Effector memory CD4-positive, alpha-beta T cell (primary cell): ENCODE results near the gene SERPIND1.

Experiments
- DNase-seq, 3 donors: peaks; one replicate each; pipeline ENCODE4 v3.0.0-alpha.2; 2020
- H3K27ac ChIP-seq: 2 replicates; pipeline ENCODE4 v1.7.0; 2013; ENCODE audit warnings: mild to moderate bottlenecking, low read length, moderate library complexity; ENCODE audit not compliant: insufficient read depth, poor library complexity, severe bottlenecking
- H3K27me3 ChIP-seq: replicated peaks from 2 replicates; pipeline ENCODE4 v1.7.0; 2013; ENCODE audit warnings: mild to moderate bottlenecking, low read length; ENCODE audit not compliant: insufficient read depth, control insufficient read depth, poor library complexity, severe bottlenecking
- H3K36me3 ChIP-seq: 2 replicates; pipeline ENCODE4 v1.7.0; 2013; ENCODE audit warnings: mild to moderate bottlenecking, low read length, moderate library complexity; ENCODE audit not compliant: control insufficient read depth, insufficient read depth
- H3K4me1 ChIP-seq: 2 replicates; pipeline ENCODE4 v1.7.0; 2013; ENCODE audit warnings: low read length, mild to moderate bottlenecking; ENCODE audit not compliant: control insufficient read depth, insufficient read depth, poor library complexity, severe bottlenecking
- H3K4me3 ChIP-seq: 2 replicates; pipeline ENCODE4 v1.7.0; 2013; ENCODE audit warnings: low read length, low read depth, mild to moderate bottlenecking; ENCODE audit not compliant: insufficient read depth, poor library complexity, severe bottlenecking
- H3K9me3 ChIP-seq: 2 replicates; pipeline ENCODE4 v1.7.0; 2013; ENCODE audit warnings: mild to moderate bottlenecking, low read length, moderate library complexity; ENCODE audit not compliant: control insufficient read depth

SERPIND1 gene

DNA sequence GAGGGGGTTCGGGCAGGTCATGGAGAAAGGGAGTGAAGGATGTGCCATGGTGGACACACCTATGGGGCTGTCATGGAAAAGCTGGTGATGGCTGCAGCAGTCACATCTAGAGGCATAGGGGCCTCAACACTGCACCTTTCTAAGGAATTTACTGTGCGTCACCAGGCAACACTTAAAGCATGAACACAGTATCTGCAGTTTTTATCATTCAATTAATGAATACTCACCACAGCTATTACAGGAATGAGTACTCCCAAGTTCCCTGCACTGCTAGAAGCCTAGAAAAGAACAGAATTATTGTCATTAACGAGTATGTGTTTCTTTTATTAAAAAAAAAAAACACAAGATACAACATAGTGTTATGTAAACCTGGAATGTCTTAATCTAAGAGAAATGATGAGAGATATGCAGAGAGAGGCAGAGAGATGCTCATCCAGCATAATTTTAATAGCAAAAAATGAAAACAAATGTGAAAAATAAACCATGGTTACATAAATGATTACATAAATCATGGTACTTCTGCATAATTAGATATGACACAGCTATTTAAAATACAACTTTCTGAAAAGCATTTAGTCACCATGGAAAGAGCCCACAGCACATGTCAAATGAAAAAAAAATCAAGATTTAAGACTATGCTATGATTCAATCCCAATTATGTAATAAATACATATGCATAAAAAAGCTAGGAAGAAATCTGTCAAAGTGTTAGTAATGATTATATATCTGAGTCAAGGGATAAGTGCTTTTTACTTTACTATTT, 19.2 kb downstream of the SERPIND1 start:
- Histone ChIP-seq H3K27ac (no peak overlapping the region), H3K27me3 (no peaks in the 10 kb centered on the region), H3K4me3 (no peak overlapping the region), H3K9me3 (no peaks in the 10 kb centered on the region), H3K36me3 (peaks cover 55% of the 10 kb centered on the region), H3K4me1 (no peaks in the 10 kb centered on the region)
- DNase-seq, result no peak

DNA sequence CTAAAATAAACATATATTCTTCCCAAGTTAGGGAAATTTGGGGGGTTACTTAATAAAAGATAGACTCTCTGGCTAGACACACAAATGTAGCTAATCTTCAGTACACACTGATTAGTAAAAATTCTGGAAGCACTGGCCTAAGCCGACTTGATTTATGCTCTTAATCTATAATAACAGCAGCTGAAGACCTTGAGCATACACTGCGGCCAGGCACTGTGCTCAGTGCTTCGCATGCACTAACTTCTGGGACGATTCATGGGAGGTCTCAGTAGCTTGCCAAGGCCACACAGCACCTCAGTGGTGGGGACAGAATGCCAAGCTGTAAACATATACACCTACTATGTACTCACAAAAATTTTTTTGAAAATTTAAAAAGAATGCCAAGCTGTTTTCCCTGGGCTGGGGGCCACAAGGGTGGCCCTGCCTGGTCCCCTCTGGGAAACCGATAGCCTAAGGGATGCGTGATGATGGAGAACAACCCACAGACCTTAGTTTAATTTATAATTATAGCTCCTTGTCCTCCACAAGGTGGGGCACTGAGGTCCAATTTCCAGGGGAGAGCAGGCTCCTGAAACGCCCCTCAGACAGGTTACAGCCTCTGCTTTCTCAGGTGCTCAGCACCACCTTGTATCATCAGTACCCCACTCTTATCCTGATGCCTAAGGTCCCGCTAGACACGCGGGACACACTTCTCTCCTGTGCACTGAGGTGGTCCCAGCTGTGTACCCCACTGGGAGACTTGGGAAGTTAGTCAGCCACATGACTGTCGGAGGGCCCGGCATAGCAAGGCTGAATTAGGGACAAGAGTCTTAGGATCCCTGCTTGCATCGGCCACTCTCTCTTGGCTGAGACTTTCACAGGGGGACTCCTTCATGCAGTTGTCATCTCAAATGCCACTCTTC, 20.1 kb downstream of the SERPIND1 start:
- Histone ChIP-seq H3K27me3 (no peaks in the 10 kb centered on the region), H3K27ac (no peak overlapping the region), H3K9me3 (no peaks in the 10 kb centered on the region), H3K4me3 (no peak overlapping the region), H3K36me3 (peaks cover 53% of the 10 kb centered on the region), H3K4me1 (no peaks in the 10 kb centered on the region)
- DNase-seq, result no peak

DNA sequence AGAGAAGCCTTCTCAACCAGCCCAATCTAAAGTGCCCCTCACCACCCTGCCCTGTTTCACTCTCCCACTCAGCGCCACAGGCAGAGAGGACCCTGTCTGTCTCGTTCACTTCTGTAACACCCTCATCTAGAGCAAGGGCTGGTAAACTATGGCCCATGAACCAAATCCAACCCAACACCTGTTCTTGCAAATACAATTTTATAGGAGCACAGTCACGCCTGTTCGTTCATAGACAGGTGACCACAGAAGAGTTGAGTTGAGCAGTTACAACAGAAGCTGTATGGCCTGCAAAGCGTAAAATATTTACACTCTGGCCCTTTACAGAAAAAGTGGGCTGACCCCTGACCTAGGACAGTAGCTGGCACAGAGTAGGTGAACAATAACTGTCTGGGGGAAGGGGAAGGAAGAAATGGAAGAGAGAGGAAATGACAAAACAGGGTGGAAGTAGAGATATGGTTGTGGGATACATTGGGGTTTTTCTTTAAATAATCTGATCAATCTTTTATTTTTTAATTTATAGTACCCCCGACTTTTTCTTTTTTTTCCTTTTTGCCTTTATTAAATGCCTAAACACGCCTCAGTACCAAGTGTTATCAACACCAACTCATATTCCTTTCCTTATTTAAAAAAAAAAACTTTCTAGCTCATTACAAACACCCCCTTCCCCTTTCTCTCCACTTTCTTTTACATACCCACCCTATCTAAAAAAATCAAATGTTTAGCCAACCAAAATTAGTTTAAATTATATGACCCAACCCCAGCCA, 20.9 kb downstream of the SERPIND1 start:
- DNase-seq, result no peak
- Histone ChIP-seq H3K4me1 (no peaks in the 10 kb centered on the region), H3K27ac (no peak overlapping the region), H3K4me3 (no peak overlapping the region), H3K27me3 (no peaks in the 10 kb centered on the region), H3K36me3 (peaks cover 61% of the 10 kb centered on the region), H3K9me3 (no peaks in the 10 kb centered on the region)

DNA sequence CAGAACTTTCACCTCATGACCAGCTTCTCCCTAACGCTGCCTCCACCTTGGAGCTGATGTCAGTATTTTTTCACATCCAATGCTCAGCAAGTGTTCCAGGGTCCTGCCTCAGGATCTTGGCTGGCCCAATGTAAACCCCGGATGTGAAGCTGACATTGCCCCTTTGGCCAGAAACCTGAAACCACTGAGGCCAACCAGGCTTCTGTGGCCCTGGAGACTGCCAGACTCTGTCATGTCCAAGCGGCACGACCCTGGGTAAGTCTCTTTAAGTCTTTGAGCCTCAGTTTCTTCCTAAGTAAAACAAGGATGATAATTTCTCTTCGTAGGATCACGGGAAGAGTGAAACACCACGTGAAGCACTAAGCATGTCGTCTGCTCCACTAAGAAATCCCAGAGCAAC, 22.8 kb downstream of the SERPIND1 start:
- no peak for DNase-seq
- H3K27ac ChIP-seq, result no peak overlapping the region
- H3K4me1 ChIP-seq, result no peaks in the 10 kb centered on the region
- H3K36me3 ChIP-seq, result peaks cover 67% of the 10 kb centered on the region
- H3K9me3 ChIP-seq, result no peaks in the 10 kb centered on the region
- no peak overlapping the region for H3K4me3 ChIP-seq
- H3K27me3 ChIP-seq, result no peaks in the 10 kb centered on the region

DNA sequence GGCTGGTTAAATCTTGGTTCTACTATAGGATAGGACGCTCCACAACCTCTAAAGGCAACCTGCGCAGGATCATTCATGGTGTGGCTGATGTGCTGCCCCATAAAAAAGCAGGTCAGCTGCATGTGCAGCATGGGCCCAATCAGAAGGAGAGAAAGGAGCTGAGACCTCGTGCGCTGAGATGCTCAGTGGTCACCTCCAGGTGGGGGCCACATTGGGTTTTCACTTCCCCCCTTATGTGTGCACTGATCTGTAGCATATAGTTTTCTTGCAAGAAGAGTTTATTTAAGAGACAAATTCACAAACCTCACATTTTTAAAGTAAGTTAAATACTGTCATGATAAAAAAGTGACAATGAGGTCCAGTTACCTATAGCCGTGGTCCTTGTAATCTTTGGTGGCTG, 24.3 kb downstream of the SERPIND1 start:
- Histone ChIP-seq H3K9me3 (no peaks in the 10 kb centered on the region), H3K27me3 (no peaks in the 10 kb centered on the region), H3K36me3 (peaks cover 69% of the 10 kb centered on the region), H3K4me1 (no peaks in the 10 kb centered on the region), H3K4me3 (no peak overlapping the region), H3K27ac (no peak overlapping the region)
- DNase-seq, result no peak

DNA sequence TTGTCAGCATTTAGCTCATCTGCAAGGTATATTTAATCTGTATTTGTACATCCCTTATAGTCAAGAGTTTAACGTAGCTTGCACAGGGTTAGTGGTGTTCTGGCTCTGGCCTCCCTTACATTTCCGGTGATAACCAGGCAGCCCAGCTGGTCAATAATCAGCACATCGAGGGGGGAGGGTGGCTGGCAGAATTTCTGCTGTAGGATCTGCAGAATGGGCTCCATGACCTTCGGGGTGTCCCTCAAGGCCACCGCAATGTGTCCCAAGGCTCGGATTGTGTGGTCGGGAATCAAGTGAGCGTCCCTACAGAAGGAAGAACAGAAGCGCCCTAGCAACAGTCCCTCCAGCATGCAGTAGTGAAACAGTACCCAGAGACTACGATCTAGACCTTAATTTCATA, 25.1 kb downstream of the SERPIND1 start:
- H3K9me3 ChIP-seq, result no peaks in the 10 kb centered on the region
- no peaks in the 10 kb centered on the region for H3K4me1 ChIP-seq
- no peaks in the 10 kb centered on the region for H3K27me3 ChIP-seq
- H3K4me3 ChIP-seq, result no peak overlapping the region
- peaks cover 76% of the 10 kb centered on the region for H3K36me3 ChIP-seq
- DNase-seq, result no peak
- H3K27ac ChIP-seq, result no peak overlapping the region

DNA sequence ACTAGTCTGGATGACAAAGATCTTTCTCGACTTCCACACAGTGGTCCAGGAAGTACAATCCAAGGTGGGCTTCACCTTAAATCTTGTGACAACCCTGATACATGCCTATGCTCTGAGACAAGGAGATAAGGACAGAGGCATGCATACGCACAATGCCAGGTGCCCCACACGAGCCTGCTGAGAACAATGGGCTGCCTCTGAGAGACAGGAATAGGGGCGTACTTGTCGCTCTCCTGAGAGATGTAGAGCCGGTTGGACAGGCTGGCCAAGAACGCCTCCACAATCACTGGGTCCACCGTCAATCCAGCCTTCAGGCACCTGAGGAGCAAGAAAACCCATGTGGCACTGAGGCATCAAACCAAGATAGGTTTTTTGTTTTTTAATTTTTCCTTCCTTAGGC, 25.5 kb downstream of the SERPIND1 start:
- peaks cover 80% of the 10 kb centered on the region for H3K36me3 ChIP-seq
- H3K4me3 ChIP-seq, result no peak overlapping the region
- H3K9me3 ChIP-seq, result no peaks in the 10 kb centered on the region
- H3K4me1 ChIP-seq, result no peaks in the 10 kb centered on the region
- H3K27me3 ChIP-seq, result no peaks in the 10 kb centered on the region
- no peak overlapping the region for H3K27ac ChIP-seq
- no peak for DNase-seq

DNA sequence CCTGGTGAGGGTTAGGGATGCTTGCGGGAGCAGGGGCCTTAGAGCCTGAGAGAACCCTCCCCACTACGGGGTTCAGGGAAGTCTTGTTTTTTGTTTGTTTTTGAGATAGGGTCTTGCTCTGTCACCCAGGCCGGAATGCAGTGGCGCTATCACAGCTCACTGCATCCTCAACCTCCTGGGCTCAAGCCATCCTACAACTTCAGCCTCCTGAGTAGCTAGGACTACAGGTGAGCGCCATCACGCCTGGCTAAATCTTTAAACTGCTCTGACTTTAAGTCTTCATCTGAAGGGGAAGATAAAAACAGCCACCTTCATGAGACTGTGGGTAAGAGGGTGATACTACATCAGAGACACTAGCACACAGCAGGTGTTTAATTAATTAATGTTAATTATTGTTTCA, 28.5 kb downstream of the SERPIND1 start:
- H3K27ac ChIP-seq, result no peak overlapping the region
- no peaks in the 10 kb centered on the region for H3K27me3 ChIP-seq
- no peaks in the 10 kb centered on the region for H3K9me3 ChIP-seq
- no peaks in the 10 kb centered on the region for H3K4me1 ChIP-seq
- peaks cover 80% of the 10 kb centered on the region for H3K36me3 ChIP-seq
- DNase-seq, result no peak
- H3K4me3 ChIP-seq, result no peak overlapping the region

DNA sequence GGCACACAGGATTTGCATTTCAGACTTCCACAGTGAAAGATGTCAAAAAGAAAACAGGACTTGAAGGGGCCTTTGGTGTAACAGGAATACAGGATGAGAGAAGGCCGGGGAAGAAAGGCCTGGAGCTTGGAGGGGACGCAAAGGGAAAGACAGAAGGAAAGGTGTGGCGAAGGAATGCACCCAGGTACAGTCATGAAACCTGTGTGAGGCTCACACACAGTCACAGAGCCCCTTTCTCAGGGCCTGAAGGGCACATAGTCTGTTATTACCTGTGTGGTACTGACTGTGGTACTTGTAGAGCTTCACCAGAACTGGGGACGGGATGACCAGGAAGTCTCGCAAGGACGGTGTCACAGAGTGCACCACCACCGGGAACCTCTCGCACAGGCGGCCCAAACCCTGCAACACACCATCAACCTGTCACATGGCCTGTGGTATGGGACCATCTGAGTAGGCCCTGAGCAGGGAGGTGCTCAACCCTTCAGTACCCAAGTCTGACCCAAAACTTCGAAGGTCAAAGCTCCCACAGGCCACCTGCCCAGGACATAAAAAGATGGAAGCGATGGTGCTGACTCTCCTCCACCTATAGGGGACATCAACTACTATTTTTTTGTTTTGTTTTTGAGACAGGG, 29.1 kb downstream of the SERPIND1 start:
- Histone ChIP-seq H3K9me3 (no peaks in the 10 kb centered on the region), H3K27me3 (no peaks in the 10 kb centered on the region), H3K4me1 (no peaks in the 10 kb centered on the region), H3K27ac (no peak overlapping the region), H3K36me3 (peaks cover 79% of the 10 kb centered on the region), H3K4me3 (no peak overlapping the region)
- DNase-seq, result no peak
